Neural cell (in vitro differentiated cells): ENCODE results near the gene MIER1. TPM values are rescaled to one million over a fixed set of nuclear protein-coding genes. Genes with fewer than 3 reads are reported as not detected.

Experiments used
- H2AFZ ChIP-seq: fragments of 200-600, 300-800 bp; sonication (generic), shearing (Covaris generic); 2 replicates; pipeline ENCODE4 v1.6.0; 2014; ENCODE audit warnings: low read depth, mild to moderate bottlenecking, antibody characterized with exemption, low read length, moderate library complexity
- H3F3A ChIP-seq: fragments of 200-600 bp; shearing (Covaris generic); 2 replicates; pipeline ENCODE4 v1.6.1; 2016; ENCODE audit warnings: mild to moderate bottlenecking, moderate library complexity, mixed read lengths, antibody characterized with exemption, low read length; ENCODE audit not compliant: insufficient read depth, poor library complexity, severe bottlenecking
- H3K27ac ChIP-seq: fragments of 200-600, 300-800 bp; sonication (generic), shearing (Covaris generic); 2 replicates; pipeline ENCODE4 v1.5.1; 2014; ENCODE audit warnings: mild to moderate bottlenecking, low read length, moderate library complexity
- H3K27me3 ChIP-seq: fragments of 300-800, 200-600 bp; sonication (generic), shearing (Covaris generic); 2 replicates; pipeline ENCODE4 v1.6.0; 2014; ENCODE audit warnings: mild to moderate bottlenecking, low read depth, low read length, moderate library complexity; ENCODE audit not compliant: insufficient read depth
- H3K36me3 ChIP-seq: fragments of 300-800, 200-600 bp; sonication (generic), shearing (Covaris generic); 2 replicates; pipeline ENCODE4 v1.5.1; 2014; ENCODE audit warnings: mild to moderate bottlenecking, antibody characterized with exemption, low read length, moderate library complexity; ENCODE audit not compliant: insufficient read depth
- H3K4me2 ChIP-seq: fragments of 300-800, 200-600 bp; sonication (generic), shearing (Covaris generic); 2 replicates; pipeline ENCODE4 v1.6.0; 2014; ENCODE audit warnings: mild to moderate bottlenecking, low read length
- H3K4me3 ChIP-seq: fragments of 300-800, 200-600 bp; sonication (generic), shearing (Covaris generic); 2 replicates; pipeline ENCODE4 v1.5.1; 2014; ENCODE audit warnings: mild to moderate bottlenecking, low read length, moderate library complexity
- H3K79me2 ChIP-seq: fragments of 200-600 bp; shearing (Covaris generic); replicated peaks from 2 replicates; pipeline ENCODE4 v1.6.0; 2014; ENCODE audit warnings: mild to moderate bottlenecking, low read length, moderate library complexity; ENCODE audit not compliant: insufficient read depth
- H3K9ac ChIP-seq: fragments of 300-800, 200-600 bp; sonication (generic), shearing (Covaris generic); 2 replicates; pipeline ENCODE4 v1.6.1; 2016; ENCODE audit warnings: mild to moderate bottlenecking, low read length, mixed read lengths
- H3K9me2 ChIP-seq: fragments of 200-600 bp; shearing (Covaris generic); 2 replicates; pipeline ENCODE4 v1.6.1; 2016; ENCODE audit warnings: mild to moderate bottlenecking, low read length, mixed read lengths; ENCODE audit not compliant: insufficient read depth
- H3K9me3 ChIP-seq: fragments of 200-600, 300-800 bp; sonication (generic), shearing (Covaris generic); 2 replicates; pipeline ENCODE4 v1.6.1; 2016; ENCODE audit warnings: mild to moderate bottlenecking, mixed run types, low read length, moderate library complexity, mixed read lengths
- H4K20me1 ChIP-seq: fragments of 200-600 bp; shearing (Covaris generic); 2 replicates; pipeline ENCODE4 v1.6.1; 2016; ENCODE audit warnings: mild to moderate bottlenecking, mixed run types; ENCODE audit not compliant: insufficient read depth
- CTCF ChIP-seq: fragments of 450-650 bp; IDR thresholded peaks from 2 replicates; pipeline ENCODE4 v1.5.1; 2014; ENCODE audit warnings: antibody characterized with exemption, mild to moderate bottlenecking, moderate library complexity; ENCODE audit not compliant: poor library complexity, severe bottlenecking
- EP300 ChIP-seq: fragments of 450-650 bp; conservative IDR thresholded peaks from 2 replicates; pipeline ENCODE4 v1.6.1; 2014; ENCODE audit warnings: antibody characterized with exemption, mild to moderate bottlenecking, moderate library complexity; ENCODE audit not compliant: poor library complexity, severe bottlenecking
- EZH2 ChIP-seq: fragments of 200-600, 300-800 bp; shearing (Covaris generic), sonication (generic); IDR thresholded peaks from 2 replicates; pipeline ENCODE4 v1.6.1; 2014; ENCODE audit warnings: antibody characterized with exemption, low read length, borderline replicate concordance, mild to moderate bottlenecking; ENCODE audit not compliant: insufficient read depth, poor library complexity, severe bottlenecking
- MXI1 ChIP-seq: fragments of 450-650 bp; conservative IDR thresholded peaks from 2 replicates; pipeline ENCODE4 v1.6.1; 2014; ENCODE audit warnings: antibody characterized with exemption, mild to moderate bottlenecking; ENCODE audit not compliant: poor library complexity, severe bottlenecking
- POLR2AphosphoS5 ChIP-seq: IDR thresholded peaks from 2 replicates; pipeline ENCODE4 v1.6.1; 2012
- RAD21 ChIP-seq: fragments of 450-650 bp; conservative IDR thresholded peaks from 2 replicates; pipeline ENCODE4 v1.6.1; 2014; ENCODE audit warnings: antibody characterized with exemption, mild to moderate bottlenecking, moderate library complexity
- REST ChIP-seq: IDR thresholded peaks from 2 replicates; pipeline ENCODE4 v1.6.1; 2012; ENCODE audit warnings: borderline replicate concordance
- SMC3 ChIP-seq: fragments of 450-650 bp; conservative IDR thresholded peaks from 2 replicates; pipeline ENCODE4 v1.6.1; 2014; ENCODE audit warnings: antibody characterized with exemption, mild to moderate bottlenecking, moderate library complexity; ENCODE audit not compliant: poor library complexity
- TAF1 ChIP-seq: IDR thresholded peaks from 2 replicates; pipeline ENCODE4 v1.6.1; 2012; ENCODE audit warnings: low read depth
- polyA plus RNA-seq: library from polyadenylated mRNA; depleted of rRNA; stranded (reverse); fragments of >200 nt; gene quantifications from 2 replicates; pipeline ENCODE4 v1.2.3, GENCODE V29; 2014

MIER1 gene
- polyA plus RNA-seq, 1 donor from 2014 or later = 16.1 TPM

GRCh38 chr1:67004176-67004575, 79.4 kb downstream of the MIER1 start:
- Histone ChIP-seq H3K9ac (no peak overlapping the region), H3K27ac (no peak overlapping the region), H3K9me3 (no peaks in the 10 kb centered on the region), H2AFZ (no peak overlapping the region), H3K79me2 (no peaks in the 10 kb centered on the region), H3K4me3 (no peak overlapping the region), H3K4me2 (no peak overlapping the region), H3F3A (no peaks in the 10 kb centered on the region), H3K36me3 (no peaks in the 10 kb centered on the region), H3K27me3 (no peaks in the 10 kb centered on the region), H4K20me1 (no peaks in the 10 kb centered on the region), H3K9me2 (no peaks in the 10 kb centered on the region)
- TF ChIP-seq SMC3 (no peak), CTCF (no peak), MXI1 (no peak), EP300 (no peak), POLR2AphosphoS5 (no peak), EZH2 (no peak), RAD21 (no peak), REST (no peak), TAF1 (no peak)

- Histone ChIP-seq H3F3A (no peaks in the 10 kb centered on the region), H4K20me1 (no peaks in the 10 kb centered on the region), H3K9me2 (no peaks in the 10 kb centered on the region), H3K27me3 (no peaks in the 10 kb centered on the region), H3K36me3 (no peaks in the 10 kb centered on the region), H3K4me3 (no peak overlapping the region), H3K9me3 (no peaks in the 10 kb centered on the region), H3K9ac (no peak overlapping the region), H3K79me2 (no peaks in the 10 kb centered on the region), H2AFZ (no peak overlapping the region), H3K27ac (no peak overlapping the region), H3K4me2 (no peak overlapping the region)
- TF ChIP-seq EP300 = no peak
- no peak for TF ChIP-seq RAD21
- no peak for TF ChIP-seq TAF1
- TF ChIP-seq CTCF = no peak
- TF ChIP-seq MXI1 = no peak
Observed at GRCh38 chr1:67005068-67005467, 80.3 kb downstream of the MIER1 start.
